HL-60 (cell line): ENCODE results near the gene UBIAD1.
A peak's percentile ranks its signal among the peaks of the same experiment; 100 is the strongest.

Experiments
- DNase-seq, 2 experiments: peaks; one replicate each; pipeline ENCODE4 v3.0.0-alpha.2; 2010 to 2020; ENCODE audit warnings: low read depth in 1 of 2, low spot score in 1 of 2
- H3K27ac ChIP-seq: fragments of 250-450 bp; sonication (Bioruptor Pico); replicated peaks from 2 replicates; pipeline ENCODE4 v1.5.1; 2020; ENCODE audit warnings: mild to moderate bottlenecking, moderate library complexity
- H3K27me3 ChIP-seq: fragments of 250-450 bp; sonication (Bioruptor Pico); 2 replicates; pipeline ENCODE4 v1.5.1; 2021; ENCODE audit warnings: mild to moderate bottlenecking, moderate library complexity; ENCODE audit not compliant: insufficient read depth, poor library complexity, severe bottlenecking
- H3K4me3 ChIP-seq: replicated peaks from 2 replicates; pipeline ENCODE4 v1.5.1; 2011; ENCODE audit warnings: mild to moderate bottlenecking, control low read depth, low read length; ENCODE audit not compliant: insufficient read depth
- CTCF ChIP-seq: IDR thresholded peaks from one replicate; pipeline ENCODE4 v1.5.1; 2011; ENCODE audit warnings: low read length, control low read depth, inconsistent platforms; ENCODE audit not compliant: insufficient read depth
- GABPA ChIP-seq: IDR thresholded peaks from 2 replicates; pipeline ENCODE4 v1.6.1; 2012; ENCODE audit warnings: low read depth
- POLR2AphosphoS5 ChIP-seq: IDR thresholded peaks from 2 replicates; pipeline ENCODE4 v1.6.1; 2012; ENCODE audit warnings: low read depth
- REST ChIP-seq: IDR thresholded peaks from 2 replicates; pipeline ENCODE4 v1.6.1; 2012; ENCODE audit warnings: low read depth; ENCODE audit not compliant: insufficient replicate concordance
- SPI1 ChIP-seq: IDR thresholded peaks from 2 replicates; pipeline ENCODE4 v1.6.1; 2012; ENCODE audit warnings: low read depth, mild to moderate bottlenecking, borderline replicate concordance

UBIAD1 gene

GRCh38 chr1:11335417-11336056, 62.5 kb downstream of the UBIAD1 start:
- Histone ChIP-seq H3K4me3 (no peak overlapping the region), H3K27ac (no peak overlapping the region), H3K27me3 (peaks cover 13% of the 10 kb centered on the region)
- TF ChIP-seq GABPA, result no peak
- no peak for TF ChIP-seq CTCF
- TF ChIP-seq REST, result no peak
- DNase-seq, result no peak

- TF ChIP-seq SPI1 (no peak), CTCF (peak; percentile 39), REST (no peak), POLR2AphosphoS5 (no peak)
- peaks cover 13% of the 10 kb centered on the region for H3K27me3 ChIP-seq
- DNase-seq, result peak; percentile 25 to 48
- H3K4me3 ChIP-seq, result no peak overlapping the region
- H3K27ac ChIP-seq, result no peak overlapping the region
These were observed 64.6 kb downstream of the UBIAD1 start for GRCh38 chr1:11337580-11338073.
